K562 (cell line): ENCODE data around the gene LHX3. TPM values are rescaled to one million over a fixed set of nuclear protein-coding genes. Genes with fewer than 3 reads are reported as not detected.

Experiments used
- CHD1 ChIP-seq: fragments of 200-600 bp; sonication (generic); IDR thresholded peaks from one replicate; pipeline ENCODE4 v1.6.1; 2012; ENCODE audit warnings: mild to moderate bottlenecking, moderate library complexity, low read length, inconsistent platforms
- CREB3L1 ChIP-seq: fragments of 450-650 bp; IDR thresholded peaks from 2 replicates; pipeline ENCODE4 v1.6.1; 2014; ENCODE audit warnings: low read depth, mild to moderate bottlenecking, moderate library complexity, borderline replicate concordance
- E2F6 ChIP-seq, 2 experiments: IDR thresholded peaks; 2 replicates each; pipeline ENCODE4 v1.6.1; 2011; ENCODE audit warnings: borderline replicate concordance in 1 of 2, control low read depth in 1 of 2, low read depth in 1 of 2, low read length in 1 of 2, mild to moderate bottlenecking in 1 of 2, mixed read lengths in 1 of 2, moderate library complexity in 1 of 2; ENCODE audit not compliant: insufficient read depth in 1 of 2, insufficient read length in 1 of 2, poor library complexity in 1 of 2, severe bottlenecking in 1 of 2; ENCODE audit errors: extremely low read depth in 1 of 2
- FIP1L1 ChIP-seq: fragments of 200-400 bp; formaldehyde crosslinking; IDR thresholded peaks from 2 replicates; pipeline ENCODE4 v1.6.1; 2018; ENCODE audit warnings: mild to moderate bottlenecking, low read depth, low read length; ENCODE audit not compliant: poor library complexity, severe bottlenecking
- NCOR1 ChIP-seq: fragments of 450-650 bp; IDR thresholded peaks from 2 replicates; pipeline ENCODE4 v1.6.1; 2016; ENCODE audit warnings: mild to moderate bottlenecking, moderate library complexity
- NFRKB ChIP-seq: fragments of 450-650 bp; IDR thresholded peaks from 2 replicates; pipeline ENCODE4 v1.6.1; 2016; ENCODE audit warnings: low read depth
- NRF1 ChIP-seq, 2 experiments: fragments of 450-650 bp; IDR thresholded peaks in 1 of 2; conservative IDR thresholded peaks in 1 of 2; 2 replicates each; pipeline ENCODE4 v1.6.1; 2014; ENCODE audit warnings: mild to moderate bottlenecking in 2 of 2
- PKNOX1 ChIP-seq: fragments of 450-650 bp; IDR thresholded peaks from 2 replicates; pipeline ENCODE4 v1.6.1; 2016
- POLR2B ChIP-seq: fragments of 450-650 bp; IDR thresholded peaks from 2 replicates; pipeline ENCODE4 v1.6.1; 2018; ENCODE audit warnings: low read depth; ENCODE audit not compliant: partially characterized antibody
- RFX5 ChIP-seq: IDR thresholded peaks from 2 replicates; pipeline ENCODE4 v1.6.1; 2011; ENCODE audit warnings: low read depth, mild to moderate bottlenecking, improper control_type of control experiment, low read length
- SAFB ChIP-seq: fragments of 200-400 bp; formaldehyde crosslinking; IDR thresholded peaks from 2 replicates; pipeline ENCODE4 v1.6.1; 2017; ENCODE audit warnings: low read depth, low read length, borderline replicate concordance
- SIRT6 ChIP-seq: IDR thresholded peaks from one replicate; pipeline ENCODE4 v1.6.1; 2012; ENCODE audit warnings: low read depth, mild to moderate bottlenecking, control low read depth, inconsistent platforms, low read length, moderate library complexity
- UBTF ChIP-seq, 2 experiments: IDR thresholded peaks; 2 replicates each; pipeline ENCODE4 v1.6.1; 2012; ENCODE audit warnings: improper control_type of control experiment in 2 of 2, low read depth in 2 of 2, low read length in 2 of 2, borderline replicate concordance in 1 of 2
- ZBTB1 ChIP-seq: sonication (generic); formaldehyde crosslinking; IDR thresholded peaks from 2 replicates; pipeline ENCODE4 v1.8.1; 2023; ENCODE audit warnings: missing genetic modification reagents, low read depth, mild to moderate bottlenecking, borderline replicate concordance
- ZNF830 ChIP-seq: fragments of 250-450 bp; sonication (Bioruptor Pico); IDR thresholded peaks from 2 replicates; pipeline ENCODE4 v1.5.0; 2021; ENCODE audit warnings: mild to moderate bottlenecking
- polyA plus RNA-seq, 8 experiments: library from polyadenylated mRNA; depleted of rRNA in 4 of 8; stranded (reverse) in 5 of 8; unstranded in 3 of 8; fragments of >200 nt; fragmentation: Nextera tagmentation in 2 of 8; fragmentation: Illumina TruSeq in 1 of 8; extraction: Ambion mirVana in 2 of 8; extraction: Trizol in 1 of 8; gene quantifications; 2 replicates each; pipeline versions ENCODE4 v1.2.1 to v1.2.3, GENCODE V29; 2011 to 2014; ENCODE audit warnings: inconsistent platforms in 1 of 8, missing spikeins in 1 of 8
- total RNA-seq, 7 experiments: library from RNA; depleted of rRNA in 6 of 7; stranded (reverse); fragments of >200 nt in 6 of 7; fragmentation: Illumina TruSeq in 2 of 7; extraction: Trizol in 2 of 7; gene quantifications; 2 replicates each; pipeline versions ENCODE4 v1.2.1 to v1.2.3, GENCODE V29; 2011 to 2021; ENCODE audit warnings: low replicate concordance in 1 of 7

Gene LHX3
- total and polyA plus RNA-seq, 9 of the 15 experiments (the other 6 are each of a cell fraction or from before 2014, with no cell fraction given): 0.09 TPM; not detected in 8

GRCh38 chr9:136201609-136202453 is 3.1 kb downstream of the LHX3 start (continued):
- no peak for TF ChIP-seq CREB3L1
- TF ChIP-seq NRF1 (conservative IDR thresholded peaks at IDR 0.05 in 1 of 2, IDR thresholded peaks at IDR 0.05 in 1 of 2): no peak
- no peak for TF ChIP-seq CHD1
- TF ChIP-seq SAFB: no peak
- TF ChIP-seq SIRT6: no peak
- TF ChIP-seq UBTF (IDR thresholded peaks at IDR 0.05; ENCODE audit: borderline replicate concordance in 1 of 2, low read depth in 2 of 2, low read length in 2 of 2): peak in 1 of 2 experiments; percentile 26; a peak in 1 of 4 replicates
- no peak for TF ChIP-seq NFRKB
- TF ChIP-seq POLR2B: no peak
- TF ChIP-seq ZNF830: no peak
- peak in 1 of 2 experiments; percentile 20 for TF ChIP-seq E2F6 (IDR thresholded peaks at IDR 0.05; ENCODE audit: borderline replicate concordance in 1 of 2, extremely low read depth in 1 of 2, insufficient read depth in 1 of 2, insufficient read length in 1 of 2, low read depth in 1 of 2, low read length in 1 of 2, poor library complexity in 1 of 2, severe bottlenecking in 1 of 2)
- no peak for TF ChIP-seq NCOR1
- no peak for TF ChIP-seq PKNOX1
- TF ChIP-seq ZBTB1 (CRISPR knock-in tag): 0 out of 2 replicates have a peak, but pooled peaks have one; percentile 41
- no peak for TF ChIP-seq RFX5
- peak; percentile 37 for TF ChIP-seq FIP1L1
